Activated T-cell treated with anti-CD3 and anti-CD28 coated beads, Interleukin-2, amount 50 U/mL, for 72 hours (primary cell): Measurements from ENCODE around the gene CDYL. TPM values are rescaled to one million over a fixed set of nuclear protein-coding genes. Genes with fewer than 3 reads are reported as not detected.

Experiments used
- ATAC-seq, 2 donors: fragments of 150-1000 bp; cut with Tn5 transposase; replicated peaks in 1 of 2; 2 replicates each; pipeline ENCODE4 v1.10.0; 2021; ENCODE audit warnings: moderate library complexity in 2 of 2, mild to moderate bottlenecking in 1 of 2
- DNase-seq, 2 donors: peaks; one replicate each; pipeline ENCODE4 v3.0.0; 2021 to 2022; ENCODE audit warnings: mixed read lengths in 1 of 2
- H3K27ac Mint-ChIP-seq: one replicate; pipeline ENCODE4 v1.8.0; 2022; ENCODE audit warnings: mild to moderate bottlenecking, moderate library complexity, mixed read lengths
- H3K27me3 Mint-ChIP-seq: one replicate; pipeline ENCODE4 v1.8.0; 2022; ENCODE audit warnings: low read depth, mixed read lengths
- H3K36me3 Mint-ChIP-seq, 2 donors: one replicate each; pipeline ENCODE4 v1.8.0; 2022; ENCODE audit warnings: mixed read lengths in 2 of 2, mild to moderate bottlenecking in 1 of 2; ENCODE audit not compliant: insufficient read depth in 2 of 2
- H3K4me1 Mint-ChIP-seq: one replicate; pipeline ENCODE4 v1.8.0; 2022; ENCODE audit warnings: low read depth, mixed read lengths
- H3K4me3 Mint-ChIP-seq, 2 donors: one replicate each; pipeline ENCODE4 v1.8.0; 2022; ENCODE audit warnings: mild to moderate bottlenecking in 2 of 2, mixed read lengths in 2 of 2, moderate library complexity in 2 of 2
- H3K9me3 Mint-ChIP-seq, 2 donors: one replicate each; pipeline ENCODE4 v1.8.0; 2022; ENCODE audit warnings: mixed read lengths in 2 of 2
- total RNA-seq, 2 donors: library from RNA; stranded (reverse); gene quantifications; one replicate each; pipeline ENCODE4 v1.2.3, GENCODE V29; 2022

CDYL gene
- total RNA-seq, 2 donors from 2014 or later, result 39.2 to 40.8 TPM

DNA sequence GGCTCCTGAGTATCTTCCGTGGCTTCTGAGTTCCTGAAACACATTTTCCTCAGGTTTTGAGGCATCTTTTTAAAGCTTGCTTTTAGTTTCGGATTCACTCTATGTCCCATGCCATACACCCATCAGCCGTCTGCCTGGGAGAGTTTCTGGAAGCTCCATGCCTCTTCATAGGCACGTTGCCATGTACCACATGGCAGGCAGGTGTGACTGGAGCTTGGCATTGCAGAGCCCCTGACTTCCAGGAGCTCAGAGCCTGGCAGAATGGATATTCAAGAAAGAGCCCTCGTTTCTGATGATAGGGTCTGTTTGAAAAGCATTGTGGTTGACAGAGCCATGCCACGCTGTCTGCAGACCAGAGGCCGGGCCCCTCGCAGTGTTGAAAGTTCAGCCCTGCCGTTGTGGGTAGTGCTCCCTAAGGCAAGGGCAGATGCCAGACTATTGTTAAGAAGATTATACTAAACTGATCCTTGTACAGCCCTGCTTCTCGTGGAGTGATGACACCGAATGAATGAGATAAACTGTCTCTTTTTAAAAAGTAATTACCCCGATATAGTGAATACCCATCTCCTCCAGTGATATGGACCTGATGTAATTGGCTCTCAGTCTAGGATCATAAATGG is 127.7 kb downstream of the CDYL start:
- H3K27ac Mint-ChIP-seq, result no peak overlapping the region
- H3K36me3 Mint-ChIP-seq, result peaks cover 2 to 5% of the 10 kb centered on the region in 2 donors
- peaks cover 41% of the 10 kb centered on the region for H3K4me1 Mint-ChIP-seq
- H3K4me3 Mint-ChIP-seq, result no peak overlapping the region
- no peak for DNase-seq
- no peak for ATAC-seq
- no peaks in the 10 kb centered on the region for H3K9me3 Mint-ChIP-seq
- H3K27me3 Mint-ChIP-seq, result no peaks in the 10 kb centered on the region

DNA sequence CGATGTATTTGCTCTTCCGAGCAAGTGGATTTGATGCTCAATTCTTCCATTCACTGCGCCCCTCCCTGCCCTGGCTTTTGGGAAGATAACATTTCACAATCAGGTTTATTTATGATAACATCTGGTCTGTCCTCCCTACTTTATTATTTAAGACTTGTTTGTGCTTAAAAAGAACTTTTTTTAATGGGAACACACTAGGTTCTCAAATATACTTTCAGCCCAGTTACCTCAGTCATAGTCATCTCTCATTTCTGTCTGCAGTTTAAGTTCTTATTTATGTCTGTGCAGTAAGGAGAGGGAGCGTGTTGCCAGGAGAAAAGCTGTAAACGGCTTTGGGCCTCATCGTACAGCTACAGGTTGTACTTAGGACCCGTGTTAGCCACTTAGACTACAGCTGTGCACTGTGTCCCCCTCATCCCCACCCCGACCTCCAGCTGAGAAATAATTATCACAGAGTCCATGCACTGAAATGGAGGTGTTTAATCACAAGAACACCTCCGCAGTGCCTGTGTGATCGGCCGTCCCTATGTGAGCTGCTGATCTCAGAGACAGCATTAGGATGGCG is 128.3 kb downstream of the CDYL start:
- Mint-ChIP-seq H3K27ac (no peak overlapping the region), H3K4me3 (no peak overlapping the region), H3K36me3 (peaks cover 0 to 5% of the 10 kb centered on the region in 2 donors), H3K4me1 (peaks cover 46% of the 10 kb centered on the region), H3K9me3 (no peaks in the 10 kb centered on the region), H3K27me3 (no peaks in the 10 kb centered on the region)
- DNase-seq, result no peak
- no peak for ATAC-seq

DNA sequence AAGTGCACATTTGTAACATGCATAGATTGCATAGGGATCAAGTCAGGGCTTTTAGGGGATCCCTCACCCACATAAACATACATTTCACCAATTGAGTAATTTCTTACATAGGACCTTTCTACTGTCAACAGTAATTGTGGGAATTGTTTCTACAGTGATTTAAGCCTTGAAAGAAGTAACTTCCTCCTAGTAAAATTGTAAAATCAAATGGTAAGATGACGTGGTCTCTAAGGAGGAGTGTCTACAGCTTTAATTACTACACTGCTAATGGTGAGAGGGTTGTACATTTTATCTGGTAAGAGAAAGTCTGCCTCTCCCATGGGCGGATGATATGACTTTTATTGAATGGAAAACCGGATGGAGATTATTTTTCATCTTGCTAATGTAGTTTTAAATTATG is 129.6 kb downstream of the CDYL start:
- Mint-ChIP-seq H3K27me3 (no peaks in the 10 kb centered on the region), H3K9me3 (no peaks in the 10 kb centered on the region), H3K27ac (no peak overlapping the region), H3K4me3 (peak overlapping the region; percentile 66 to 79), H3K36me3 (peaks cover 2 to 5% of the 10 kb centered on the region in 2 donors), H3K4me1 (peaks cover 49% of the 10 kb centered on the region)
- ATAC-seq (no peak), DNase-seq (no peak)

DNA sequence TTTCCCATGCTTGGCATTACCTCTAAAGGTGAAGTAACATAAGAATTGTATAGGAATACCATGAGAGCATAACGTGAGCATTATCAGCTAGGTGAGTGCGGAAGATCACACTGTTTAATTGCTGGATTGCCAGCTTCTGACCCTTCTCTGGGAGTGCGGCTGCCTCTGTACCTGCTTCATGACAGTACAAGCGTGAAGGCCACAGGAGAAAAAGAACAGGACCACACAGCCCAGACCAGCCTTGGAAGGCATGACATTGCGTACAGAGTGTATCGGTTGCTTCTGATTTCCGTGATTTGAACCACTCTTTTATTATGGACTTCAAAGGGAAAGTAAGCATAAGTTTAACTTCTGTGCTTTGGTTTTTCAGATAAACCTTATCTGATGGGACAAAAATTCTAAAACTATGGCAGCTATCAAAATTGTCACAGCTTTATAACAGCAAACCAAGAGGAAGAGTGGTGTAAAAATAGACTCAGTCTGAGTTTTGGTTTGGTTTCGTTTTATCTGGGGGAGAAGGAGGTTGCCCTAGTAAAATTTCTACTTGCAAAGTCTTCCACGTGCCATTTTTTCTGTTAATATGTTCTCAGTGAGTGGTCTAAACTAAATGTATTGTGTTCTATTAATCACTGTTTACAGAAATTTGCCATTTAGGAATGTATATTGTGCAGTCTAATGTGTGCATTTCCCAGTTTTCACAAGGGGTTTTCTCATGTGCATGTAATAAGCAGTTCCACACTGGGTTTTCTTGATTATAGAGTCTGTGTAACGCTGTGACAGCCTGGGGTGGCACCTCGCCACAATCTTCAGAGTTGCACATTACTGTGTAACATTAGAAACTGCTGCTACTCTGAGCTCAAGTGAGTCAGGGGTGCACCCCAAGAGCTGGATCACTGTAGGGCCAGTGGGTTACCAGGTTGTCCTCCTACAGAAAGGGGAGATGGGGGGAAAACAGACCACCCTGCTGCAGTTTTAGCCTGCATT is 130.4 kb downstream of the CDYL start:
- Mint-ChIP-seq H3K4me1 (peaks cover 43% of the 10 kb centered on the region), H3K27me3 (no peaks in the 10 kb centered on the region)

DNA sequence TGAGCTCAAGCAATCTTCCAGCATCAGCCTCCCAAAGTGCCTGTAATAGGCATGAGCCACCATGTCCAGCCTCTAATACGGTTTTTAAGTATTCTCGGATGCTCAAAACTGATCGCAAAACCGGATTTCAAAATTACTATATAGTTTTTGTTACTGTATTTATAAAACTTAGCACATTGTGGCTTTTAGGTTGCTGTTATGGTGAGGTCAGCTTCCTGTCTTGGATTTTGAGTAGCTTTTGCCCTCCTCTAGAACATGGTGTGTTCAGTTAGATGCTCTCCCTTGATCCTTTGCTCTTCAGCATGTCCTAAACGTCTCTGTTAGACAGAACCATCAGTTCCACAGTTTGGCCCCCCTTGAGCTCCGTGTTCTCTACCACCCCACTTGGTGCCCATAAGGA is 131.4 kb downstream of the CDYL start:
- H3K27ac Mint-ChIP-seq, result peak overlapping the region; percentile 43
- H3K9me3 Mint-ChIP-seq, result no peaks in the 10 kb centered on the region
- peak overlapping the region; percentile 34 to 40 for H3K4me3 Mint-ChIP-seq
- ATAC-seq (peak; percentile 33 to 56), DNase-seq (no peak)
- H3K27me3 Mint-ChIP-seq, result no peaks in the 10 kb centered on the region
- H3K4me1 Mint-ChIP-seq, result peaks cover 42% of the 10 kb centered on the region
- H3K36me3 Mint-ChIP-seq, result peaks cover 2 to 3% of the 10 kb centered on the region in 2 donors

More for the DNA sequence above, 130.4 kb downstream of the CDYL start:
- ATAC-seq, result peak; percentile 85 to 90
- H3K36me3 Mint-ChIP-seq, result peaks cover 2 to 5% of the 10 kb centered on the region in 2 donors
- peak; percentile 24 to 37 for DNase-seq
- peak overlapping the region; percentile 21 for H3K27ac Mint-ChIP-seq
- peak overlapping the region; percentile 66 to 79 for H3K4me3 Mint-ChIP-seq
- no peaks in the 10 kb centered on the region for H3K9me3 Mint-ChIP-seq

DNA sequence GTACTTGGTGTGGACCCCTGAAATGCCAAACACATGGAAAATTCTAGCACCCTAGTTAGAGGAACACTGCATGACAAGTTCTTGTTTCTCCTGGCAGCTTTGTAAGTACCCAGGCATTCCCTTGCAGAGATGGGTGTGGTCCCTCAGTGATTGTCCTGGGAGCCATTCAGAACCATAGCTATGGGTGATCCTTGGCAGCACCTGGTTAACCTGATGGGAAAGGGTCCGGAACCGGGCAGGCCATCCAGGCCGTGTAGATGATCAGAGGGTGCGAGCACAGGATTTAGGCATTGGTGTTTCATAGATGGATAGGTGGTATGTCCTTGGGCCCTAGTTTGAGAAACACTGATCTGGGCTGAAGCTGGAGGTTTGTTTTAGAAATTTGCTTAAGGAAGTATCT is 131.9 kb downstream of the CDYL start:
- Mint-ChIP-seq H3K27ac (no peak overlapping the region), H3K4me3 (peak overlapping the region in 1 of 2 donors; percentile 40), H3K4me1 (peaks cover 42% of the 10 kb centered on the region), H3K27me3 (no peaks in the 10 kb centered on the region), H3K36me3 (peaks cover 2 to 3% of the 10 kb centered on the region in 2 donors), H3K9me3 (no peaks in the 10 kb centered on the region)
- DNase-seq (no peak), ATAC-seq (no peak)

DNA sequence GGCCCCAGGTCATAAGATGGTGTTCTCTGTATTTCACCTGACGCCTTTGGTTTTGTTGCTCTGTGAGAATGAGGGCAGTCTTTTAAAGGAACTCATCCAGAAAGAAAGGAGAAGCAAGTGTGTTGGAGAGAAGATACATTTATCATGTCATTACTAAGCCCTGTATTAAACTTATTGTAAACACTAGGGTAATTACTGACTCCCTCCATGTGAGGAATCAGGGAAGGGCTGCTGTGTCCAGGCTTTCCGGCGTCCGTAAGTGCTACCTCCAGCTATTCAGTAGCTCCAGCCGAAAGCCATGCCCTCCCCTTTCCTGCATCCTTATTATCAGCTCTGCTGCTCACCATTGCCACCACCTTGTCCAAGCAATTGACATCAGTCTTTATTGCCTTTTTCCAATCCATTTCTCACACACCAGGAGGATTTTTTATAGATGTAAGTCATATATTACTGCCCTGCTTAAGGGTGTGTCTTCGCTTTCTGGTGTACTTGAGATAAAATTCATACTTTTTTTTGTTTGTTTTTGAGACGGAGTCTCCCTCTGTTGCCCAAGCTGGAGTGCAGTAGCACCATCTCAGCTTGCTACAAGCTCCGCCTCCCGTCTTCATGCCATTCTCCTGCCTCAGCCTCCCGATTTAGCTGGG is 133.0 kb downstream of the CDYL start:
- ATAC-seq (no peak), DNase-seq (no peak)
- H3K36me3 Mint-ChIP-seq, result peaks cover 2 to 3% of the 10 kb centered on the region in 2 donors
- H3K27me3 Mint-ChIP-seq, result no peaks in the 10 kb centered on the region
- H3K4me1 Mint-ChIP-seq, result peaks cover 53% of the 10 kb centered on the region
- no peak overlapping the region for H3K27ac Mint-ChIP-seq
- H3K4me3 Mint-ChIP-seq, result no peak overlapping the region
- H3K9me3 Mint-ChIP-seq, result no peaks in the 10 kb centered on the region

DNA sequence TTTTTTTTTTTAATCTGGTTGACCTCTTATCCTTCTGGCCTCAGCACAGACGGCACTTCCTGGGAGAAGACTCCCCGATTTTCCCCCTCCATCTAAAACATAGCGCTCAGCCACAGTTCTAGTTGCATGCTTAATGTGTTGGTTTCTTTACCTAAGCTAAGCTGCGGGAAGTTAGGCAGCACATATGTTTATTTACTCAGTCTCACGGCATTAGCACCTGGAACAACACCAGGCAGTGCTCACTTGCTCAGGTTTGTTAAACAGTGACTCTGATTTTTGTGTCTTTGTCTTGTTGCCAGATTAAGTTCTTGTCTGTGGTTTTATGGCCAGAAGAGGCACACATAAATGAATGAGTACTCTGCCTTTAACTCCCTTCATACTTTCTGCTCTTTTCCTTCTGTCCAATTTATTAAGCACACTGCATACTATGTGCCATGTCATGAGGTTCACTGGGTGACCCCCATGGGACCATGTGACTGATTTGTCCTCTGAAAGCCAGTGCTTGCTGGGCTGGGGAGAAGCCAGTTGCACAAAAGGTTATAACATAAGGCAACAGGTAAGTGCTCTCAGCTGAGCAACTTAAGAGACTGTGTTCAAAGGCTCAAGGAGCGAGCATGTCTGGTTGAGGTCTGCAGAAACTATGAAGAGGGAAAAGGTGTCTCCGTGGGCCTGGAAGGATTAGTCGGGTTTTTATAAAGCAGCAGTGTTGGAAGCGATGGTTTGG is 134.0 kb downstream of the CDYL start:
- peak overlapping the region; percentile 5 for H3K27ac Mint-ChIP-seq
- ATAC-seq, result no peak
- no peaks in the 10 kb centered on the region for H3K9me3 Mint-ChIP-seq
- peaks cover 63% of the 10 kb centered on the region for H3K4me1 Mint-ChIP-seq
- H3K4me3 Mint-ChIP-seq, result no peak overlapping the region
- no peaks in the 10 kb centered on the region for H3K27me3 Mint-ChIP-seq
- peaks cover 2 to 3% of the 10 kb centered on the region in 2 donors for H3K36me3 Mint-ChIP-seq
- no peak for DNase-seq

DNA sequence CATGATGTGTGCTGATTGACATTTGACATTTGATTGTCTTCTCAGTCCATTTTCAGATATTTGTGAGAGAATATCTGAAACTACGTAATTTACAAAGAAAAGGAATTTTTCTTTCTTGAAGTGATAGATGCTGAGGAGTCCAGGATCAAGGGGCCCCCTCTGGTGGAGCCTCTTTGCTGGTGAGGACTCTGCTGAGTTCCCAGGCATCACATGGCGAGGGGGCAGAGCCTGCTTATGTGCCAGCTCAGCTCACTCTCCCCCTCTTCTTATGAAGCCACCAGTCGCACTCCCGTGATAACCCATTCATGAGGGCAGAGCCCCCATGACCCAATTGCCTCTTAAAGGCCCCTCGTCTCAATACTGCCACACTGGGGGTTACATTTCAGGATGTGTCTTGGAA is 136.4 kb downstream of the CDYL start:
- Mint-ChIP-seq H3K27ac (no peak overlapping the region), H3K9me3 (no peaks in the 10 kb centered on the region), H3K4me3 (no peak overlapping the region), H3K36me3 (peaks cover 2 to 3% of the 10 kb centered on the region in 2 donors), H3K27me3 (no peaks in the 10 kb centered on the region), H3K4me1 (peaks cover 66% of the 10 kb centered on the region)
- ATAC-seq (no peak), DNase-seq (no peak)

DNA sequence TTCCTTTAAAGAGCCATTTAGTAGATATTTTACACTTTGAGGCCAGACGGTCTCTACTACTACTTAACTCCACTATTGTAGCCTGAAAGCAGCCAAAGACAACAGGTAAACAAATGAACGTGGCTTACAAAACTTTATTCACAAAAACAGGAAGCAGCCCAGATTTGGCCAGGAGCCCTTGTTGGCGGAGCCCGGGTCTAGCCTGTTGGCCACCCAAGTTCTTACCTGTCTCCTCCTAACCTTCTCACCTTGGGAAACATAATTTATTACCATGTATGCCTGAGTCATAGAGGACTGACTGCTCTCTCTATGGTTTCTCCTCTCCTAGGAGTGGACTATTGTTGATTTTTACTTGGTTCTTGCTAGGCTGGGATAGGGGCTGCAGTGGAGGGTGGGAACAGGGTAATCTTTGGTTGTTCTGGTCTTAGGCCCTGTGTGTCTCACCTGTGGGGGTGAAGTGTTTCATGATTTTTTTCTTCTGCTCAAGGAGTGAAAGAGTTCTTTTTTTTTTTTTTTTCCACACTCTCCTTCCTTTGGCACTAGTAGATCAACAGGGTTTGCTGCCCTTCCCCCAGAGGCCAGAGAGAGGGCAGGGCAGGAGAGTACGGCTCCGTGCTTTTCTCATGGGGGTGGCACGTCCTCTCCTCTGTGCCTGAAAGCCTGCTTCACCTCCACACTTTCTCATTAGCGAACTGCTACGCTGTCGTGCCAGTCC is 137.7 kb downstream of the CDYL start:
- Mint-ChIP-seq H3K36me3 (peaks cover 0 to 2% of the 10 kb centered on the region in 2 donors), H3K4me3 (peak overlapping the region; percentile 14 to 23), H3K4me1 (peaks cover 59% of the 10 kb centered on the region), H3K27me3 (no peaks in the 10 kb centered on the region), H3K9me3 (no peaks in the 10 kb centered on the region), H3K27ac (no peak overlapping the region)
- DNase-seq (no peak), ATAC-seq (no peak)

DNA sequence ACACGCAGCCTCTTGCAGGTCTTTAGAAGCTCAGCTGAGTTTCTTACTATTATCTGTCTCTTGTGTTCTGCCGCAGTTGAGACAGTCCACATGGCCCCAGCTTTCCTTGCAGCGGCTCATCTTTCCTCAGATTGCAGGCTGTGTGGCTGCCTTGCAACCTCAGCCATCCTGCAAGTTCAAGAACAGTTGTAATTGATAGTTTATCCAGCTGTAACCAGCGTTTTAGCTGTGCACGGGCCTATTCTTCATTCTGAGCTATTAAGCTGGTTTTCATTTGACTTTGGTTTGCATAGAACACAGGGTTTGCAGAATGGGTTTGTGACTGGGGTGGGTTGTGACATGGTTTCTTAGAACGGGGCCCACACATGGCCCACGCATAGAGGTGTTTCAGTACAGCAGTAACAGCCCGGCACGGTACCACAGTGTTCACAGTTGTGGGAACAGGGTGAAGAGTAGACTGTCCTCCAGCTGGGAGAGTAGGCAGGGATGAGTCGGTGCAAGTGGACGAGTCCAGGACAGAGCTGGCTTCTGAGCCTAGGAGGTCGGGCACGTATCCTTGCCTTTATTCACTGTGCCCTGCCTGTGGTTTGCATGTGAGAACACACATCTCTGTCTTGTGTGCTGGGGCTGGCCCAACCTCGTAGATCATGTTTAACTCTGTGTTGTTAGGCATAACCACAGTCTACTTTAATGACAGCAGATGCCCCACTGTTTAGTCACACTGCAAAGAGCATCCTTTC is 138.4 kb downstream of the CDYL start:
- DNase-seq (peak; percentile 26 to 29), ATAC-seq (peak; percentile 79 to 84)
- Mint-ChIP-seq H3K27me3 (no peaks in the 10 kb centered on the region), H3K27ac (no peak overlapping the region), H3K4me1 (peaks cover 53% of the 10 kb centered on the region), H3K9me3 (no peaks in the 10 kb centered on the region), H3K36me3 (peaks cover 0 to 2% of the 10 kb centered on the region in 2 donors), H3K4me3 (peak overlapping the region; percentile 14 to 23)
